DMS153 (cell line): ENCODE data around the gene TUBA3E.
"Not testable (repeated sequence)": the region's sequence is repeated elsewhere in the genome, so short reads cannot be mapped to it uniquely, and the experiment has no call there.

Source experiments
- DNase-seq: peaks from one replicate; lab custom pipeline; 2025; lab: John Stamatoyannopoulos, UW

Gene TUBA3E

DNA sequence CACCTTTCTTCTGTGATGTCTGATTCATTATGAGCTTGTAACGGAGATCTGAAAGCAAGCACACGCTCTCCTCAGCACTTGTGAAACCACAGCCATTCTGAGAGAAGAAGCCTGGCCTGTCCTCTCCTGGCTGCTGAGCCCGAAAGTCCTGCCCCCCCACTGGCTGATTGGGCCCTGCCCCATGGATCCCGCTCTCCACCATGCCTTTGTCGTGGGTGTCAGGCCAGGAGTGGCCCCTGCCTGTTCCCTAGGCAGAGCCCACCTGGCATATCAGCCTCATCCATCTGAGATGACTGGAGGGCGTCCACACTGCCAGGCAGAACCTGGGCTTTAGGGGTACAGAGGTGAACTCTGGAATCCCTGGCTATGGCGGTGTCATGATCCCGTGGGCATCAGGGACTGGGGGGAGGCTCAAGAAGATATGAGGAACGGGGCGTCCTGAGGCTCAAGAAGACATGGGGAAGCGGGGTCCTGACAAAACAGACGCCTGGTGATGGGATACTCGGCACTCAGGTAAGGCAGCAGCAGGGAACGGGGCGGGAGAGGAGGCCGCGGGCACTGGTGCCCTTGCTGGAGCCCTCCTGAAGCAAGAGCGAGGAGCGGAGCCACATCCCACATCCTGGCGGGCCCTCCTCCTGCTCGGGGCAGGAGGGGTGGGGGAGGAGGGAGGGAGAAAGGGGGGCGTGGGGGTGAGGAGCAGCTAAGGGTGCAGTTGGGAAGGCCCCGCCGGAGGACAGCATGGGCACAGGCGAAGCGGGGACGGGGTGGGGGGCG, 54.8 kb downstream of the TUBA3E start:
- not testable (repeated sequence) for DNase-seq

GRCh38 chr2:130142396-130143265, 55.6 kb downstream of the TUBA3E start:
- DNase-seq, result not testable (repeated sequence)
